Uterus (tissue), 4 donors: ENCODE measurements around the gene ZNF574. TPM values are rescaled to one million over a fixed set of nuclear protein-coding genes. Genes with fewer than 3 reads are reported as not detected.

ENCODE experiments used
- DNase-seq, 2 donors: peaks; one replicate each; pipeline ENCODE4 v3.0.0-alpha.2; 2019 to 2020
- H3K27ac ChIP-seq, 2 donors: fragments of 200-600 bp; sonication (generic); 1 replicate in 1 of 2; 2 replicates in 1 of 2; pipeline ENCODE4 v1.5.1; 2016 to 2018
- H3K27me3 ChIP-seq, 2 donors: fragments of 200-600 bp; sonication (generic); one replicate each; pipeline ENCODE4 v1.5.1; 2018 to 2019; ENCODE audit warnings: control low read depth in 1 of 2
- H3K36me3 ChIP-seq, 2 donors: fragments of 200-600 bp; sonication (generic); one replicate each; pipeline ENCODE4 v1.5.1; 2019; ENCODE audit warnings: control low read depth in 1 of 2
- H3K4me1 ChIP-seq, 2 donors: fragments of 200-600 bp; sonication (generic); one replicate each; pipeline ENCODE4 v1.5.1; 2018 to 2019; ENCODE audit warnings: control low read depth in 1 of 2
- H3K4me3 ChIP-seq, 2 donors: fragments of 200-600 bp; sonication (generic); 1 replicate in 1 of 2; 2 replicates in 1 of 2; pipeline ENCODE4 v1.5.1; 2018 to 2019; ENCODE audit warnings: mild to moderate bottlenecking in 1 of 2
- H3K9me3 ChIP-seq, 2 donors: fragments of 200-600 bp; sonication (generic); one replicate each; pipeline ENCODE4 v1.5.1; 2019; ENCODE audit warnings: control low read depth in 1 of 2
- CTCF ChIP-seq, 4 experiments: fragments of 200-600 bp in 2 of 4; fragments of 450-650 bp in 2 of 4; sonication (generic) in 2 of 4; IDR thresholded peaks; one replicate each; pipeline ENCODE4 v1.5.1; 2016 to 2019; ENCODE audit warnings: antibody characterized with exemption in 4 of 4, mild to moderate bottlenecking in 2 of 4, moderate library complexity in 1 of 4
- POLR2A ChIP-seq, 2 donors: fragments of 450-650 bp; IDR thresholded peaks; one replicate each; pipeline ENCODE4 v1.6.1; 2016; ENCODE audit warnings: antibody characterized with exemption in 2 of 2, mild to moderate bottlenecking in 1 of 2, moderate library complexity in 1 of 2
- intact Hi-C: fragments of 100-400 bp; cut with DNase I; formaldehyde crosslinking; loops from one replicate; pipeline ENCODE4 v1.15.1; 2023; ENCODE audit warnings: low total_unique reads
- total RNA-seq, 4 donors: library from RNA; depleted of rRNA in 3 of 4; stranded (reverse); fragments of >200 nt in 3 of 4; gene quantifications; one replicate each; pipeline versions ENCODE4 v1.1.0 to v1.2.4, GENCODE V29; 2014 to 2023
- donor health status: DM: yes; HTN: yes; CAD: no.

ZNF574 gene
- total RNA-seq, 4 donors from 2014 or later, result 5.6 to 19.9 (median 14.1) TPM

- intact Hi-C loops, result no loop called here
- no peaks in the 10 kb centered on the region for H3K9me3 ChIP-seq
- H3K27ac ChIP-seq, result no peak overlapping the region
- TF ChIP-seq CTCF (IDR thresholded peaks at IDR 0.05) (no peak), POLR2A (IDR thresholded peaks at IDR 0.05) (no peak)
- no peaks in the 10 kb centered on the region for H3K36me3 ChIP-seq
- no peaks in the 10 kb centered on the region for H3K4me1 ChIP-seq
- DNase-seq, result no peak
- H3K27me3 ChIP-seq, result no peaks in the 10 kb centered on the region
- no peak overlapping the region for H3K4me3 ChIP-seq
Observed at GRCh38 chr19:42067315-42067888, 8.6 kb upstream of the ZNF574 start.

- Histone ChIP-seq H3K27ac (peak overlapping the region in 1 of 2 donors; percentile 73), H3K4me1 (no peaks in the 10 kb centered on the region), H3K9me3 (no peaks in the 10 kb centered on the region), H3K27me3 (no peaks in the 10 kb centered on the region), H3K36me3 (no peaks in the 10 kb centered on the region), H3K4me3 (peak overlapping the region in 1 of 2 donors; percentile 39)
- TF ChIP-seq POLR2A (IDR thresholded peaks at IDR 0.05) (no peak), CTCF (IDR thresholded peaks at IDR 0.05) (no peak)
- no peak for DNase-seq
- intact Hi-C loops, result no loop called here
Observed at GRCh38 chr19:42068361-42068755, 7.6 kb upstream of the ZNF574 start.

GRCh38 chr19:42068756-42069571, 7.0 kb upstream of the ZNF574 start:
- H3K27ac ChIP-seq, result peak overlapping the region in 1 of 2 donors; percentile 73
- H3K4me1 ChIP-seq, result no peaks in the 10 kb centered on the region
- no peaks in the 10 kb centered on the region for H3K9me3 ChIP-seq
- intact Hi-C loops, result no loop called here
- no peaks in the 10 kb centered on the region for H3K27me3 ChIP-seq
- DNase-seq, result no peak
- H3K4me3 ChIP-seq, result peak overlapping the region; percentile 32 to 39
- TF ChIP-seq CTCF (IDR thresholded peaks at IDR 0.05) (no peak), POLR2A (IDR thresholded peaks at IDR 0.05) (no peak)
- no peaks in the 10 kb centered on the region for H3K36me3 ChIP-seq

GRCh38 chr19:42069619-42070351, 6.2 kb upstream of the ZNF574 start, which contains the start of gene GRIK5:
Gene GRIK5, minus strand, starts transcription at chr19:42070206. Its CDS starts 4,436 bp downstream, at chr19:42065770.
- intact Hi-C loops, result no loop called here
- H3K36me3 ChIP-seq, result no peaks in the 10 kb centered on the region
- no peaks in the 10 kb centered on the region for H3K9me3 ChIP-seq
- peak in 1 of 2 donors; percentile 30 for DNase-seq
- H3K27ac ChIP-seq, result peak within 1 kb of the TSS in 1 of 2 donors; percentile 73
- TF ChIP-seq POLR2A (IDR thresholded peaks at IDR 0.05) (peak in 1 of 2 donors; percentile 33), CTCF (IDR thresholded peaks at IDR 0.05) (no peak)
- peak within 1 kb of the TSS; percentile 32 to 39 for H3K4me3 ChIP-seq
- H3K27me3 ChIP-seq, result no peaks in the 10 kb centered on the region
- H3K4me1 ChIP-seq, result no peaks in the 10 kb centered on the region
